Stimulated activated CD4-positive, alpha-beta T cell treated with anti-CD3 and anti-CD28 coated beads, Interleukin-4, amount 100 ng/mL, for 48 hours (primary cell): ENCODE measurements around the gene TNS4.

Source experiments
- DNase-seq, 2 donors: peaks; one replicate each; pipeline ENCODE4 v3.0.0-alpha.2; 2020; ENCODE audit warnings: low read depth in 2 of 2

TNS4 gene

GRCh38 chr17:40535438-40535837, 34.0 kb upstream of the TNS4 start:
- DNase-seq = no peak

GRCh38 chr17:40534371-40535189, 33.2 kb upstream of the TNS4 start:
- no peak for DNase-seq

GRCh38 chr17:40533896-40534295, 32.5 kb upstream of the TNS4 start:
- DNase-seq = no peak

GRCh38 chr17:40532520-40533253, 31.3 kb upstream of the TNS4 start:
- no peak for DNase-seq

- DNase-seq = peak; percentile 83 to 89
Observed at GRCh38 chr17:40531051-40531991, 29.9 kb upstream of the TNS4 start.

- DNase-seq = no peak
Observed at GRCh38 chr17:40530531-40530994, 29.1 kb upstream of the TNS4 start.

GRCh38 chr17:40529991-40530390, 28.6 kb upstream of the TNS4 start:
- DNase-seq = no peak

- no peak for DNase-seq
Observed at GRCh38 chr17:40528692-40529417, 27.4 kb upstream of the TNS4 start.

GRCh38 chr17:40526668-40527067, 25.2 kb upstream of the TNS4 start:
- DNase-seq = no peak

GRCh38 chr17:40525294-40525693, 23.9 kb upstream of the TNS4 start:
- DNase-seq = no peak

- no peak for DNase-seq
Observed at GRCh38 chr17:40524243-40524965, 23.0 kb upstream of the TNS4 start.

GRCh38 chr17:40522961-40523310, 21.5 kb upstream of the TNS4 start:
- no peak for DNase-seq

GRCh38 chr17:40522250-40522960, 21.0 kb upstream of the TNS4 start:
- DNase-seq = no peak

- DNase-seq = no peak
Observed at GRCh38 chr17:40520991-40521453, 19.6 kb upstream of the TNS4 start.

- DNase-seq = no peak
Observed at GRCh38 chr17:40519089-40519775, 17.8 kb upstream of the TNS4 start.

- DNase-seq = no peak
Observed at GRCh38 chr17:40518401-40519088, 17.1 kb upstream of the TNS4 start.

- no peak for DNase-seq
Observed at GRCh38 chr17:40517981-40518380, 16.6 kb upstream of the TNS4 start.

GRCh38 chr17:40517286-40517662, 15.9 kb upstream of the TNS4 start:
- no peak for DNase-seq
